ENCODE measurements around the gene CFAP97D1.
"Not testable (repeated sequence)": the region's sequence is repeated elsewhere in the genome, so short reads cannot be mapped to it uniquely, and the experiment has no call there.

The CFAP97D1 gene

GRCh38 chr17:43768943-43769342 is 11.3 kb upstream of the CFAP97D1 start:
- no peak for DNase-seq

DNA sequence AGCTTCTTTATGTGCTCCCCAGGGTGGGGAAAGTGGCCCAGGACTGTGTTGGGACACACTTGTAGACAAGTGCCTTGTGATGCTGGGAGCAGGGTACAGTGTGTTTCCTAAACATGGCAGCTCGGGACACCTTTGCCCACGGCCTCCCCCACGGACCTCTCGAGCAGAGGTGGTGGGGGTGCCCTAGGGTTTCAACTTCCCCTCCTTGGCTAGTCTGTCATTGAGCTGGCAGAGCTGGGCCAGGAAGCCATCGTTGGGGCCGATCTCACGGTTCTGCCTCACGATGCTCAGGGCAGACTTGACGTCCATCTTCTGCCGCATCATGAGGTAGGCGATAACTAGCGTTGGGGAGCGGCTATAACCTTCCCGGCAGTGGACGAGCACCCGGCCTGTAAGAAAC is 10.8 kb upstream of the CFAP97D1 start:
- no peak for DNase-seq

DNA sequence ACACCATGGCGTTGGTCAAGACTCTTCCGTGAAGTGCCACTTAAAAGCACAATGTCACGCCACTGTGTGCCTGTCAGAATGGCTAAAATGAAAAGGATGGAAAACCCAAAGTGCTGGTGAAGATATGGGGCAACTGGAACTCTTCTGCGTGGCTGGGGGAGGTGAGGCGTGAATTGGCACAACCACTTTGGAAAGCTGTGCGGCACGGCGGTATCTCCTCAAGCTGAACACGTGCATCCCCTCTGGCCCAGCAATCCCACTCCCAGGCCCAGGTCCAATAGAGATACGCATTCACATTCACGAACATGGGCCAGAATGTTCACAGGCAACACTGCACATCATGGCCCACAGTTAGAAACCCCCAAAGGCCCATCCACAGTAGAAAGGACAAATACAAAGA is 10.4 kb upstream of the CFAP97D1 start:
- DNase-seq = no peak

DNA sequence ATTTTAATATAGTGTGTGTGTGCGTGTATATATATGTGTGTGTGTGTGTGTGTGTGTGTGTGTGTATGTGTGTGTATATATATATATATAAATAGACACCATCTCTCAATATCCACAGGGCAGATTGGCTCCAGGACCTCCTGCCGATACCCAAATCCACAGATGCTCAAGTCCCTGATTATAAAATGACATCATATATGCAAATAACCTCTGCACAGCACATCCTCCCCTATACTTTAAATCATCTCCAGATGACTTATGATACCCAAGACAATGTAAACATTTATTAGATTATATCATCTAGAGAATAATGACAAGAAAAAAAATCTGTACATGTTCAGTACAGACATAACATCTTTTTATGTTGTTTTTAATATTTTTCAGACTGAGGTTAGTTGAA is 9.3 kb upstream of the CFAP97D1 start:
- no peak for DNase-seq

DNA sequence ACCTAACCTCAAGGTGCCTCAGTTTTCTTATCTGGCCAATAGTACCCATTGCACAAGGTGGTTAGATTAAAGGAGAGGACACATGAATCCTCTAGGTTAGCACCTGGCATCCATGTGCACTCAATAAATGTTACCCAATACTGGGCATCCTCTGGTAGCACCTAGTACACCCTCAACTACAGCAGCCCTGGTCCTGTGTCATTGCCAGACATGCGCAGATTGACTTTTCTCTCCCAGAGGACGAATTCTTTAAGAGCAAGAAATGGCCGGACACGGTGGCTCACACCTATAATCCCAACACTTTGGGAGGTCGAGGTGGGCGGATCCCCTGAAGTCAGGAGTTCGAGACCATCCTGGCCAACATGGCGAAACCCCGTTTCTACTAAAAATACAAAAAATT is 8.8 kb upstream of the CFAP97D1 start:
- no peak for DNase-seq

GRCh38 chr17:43772877-43773648 is 7.2 kb upstream of the CFAP97D1 start:
- no peak for DNase-seq

DNA sequence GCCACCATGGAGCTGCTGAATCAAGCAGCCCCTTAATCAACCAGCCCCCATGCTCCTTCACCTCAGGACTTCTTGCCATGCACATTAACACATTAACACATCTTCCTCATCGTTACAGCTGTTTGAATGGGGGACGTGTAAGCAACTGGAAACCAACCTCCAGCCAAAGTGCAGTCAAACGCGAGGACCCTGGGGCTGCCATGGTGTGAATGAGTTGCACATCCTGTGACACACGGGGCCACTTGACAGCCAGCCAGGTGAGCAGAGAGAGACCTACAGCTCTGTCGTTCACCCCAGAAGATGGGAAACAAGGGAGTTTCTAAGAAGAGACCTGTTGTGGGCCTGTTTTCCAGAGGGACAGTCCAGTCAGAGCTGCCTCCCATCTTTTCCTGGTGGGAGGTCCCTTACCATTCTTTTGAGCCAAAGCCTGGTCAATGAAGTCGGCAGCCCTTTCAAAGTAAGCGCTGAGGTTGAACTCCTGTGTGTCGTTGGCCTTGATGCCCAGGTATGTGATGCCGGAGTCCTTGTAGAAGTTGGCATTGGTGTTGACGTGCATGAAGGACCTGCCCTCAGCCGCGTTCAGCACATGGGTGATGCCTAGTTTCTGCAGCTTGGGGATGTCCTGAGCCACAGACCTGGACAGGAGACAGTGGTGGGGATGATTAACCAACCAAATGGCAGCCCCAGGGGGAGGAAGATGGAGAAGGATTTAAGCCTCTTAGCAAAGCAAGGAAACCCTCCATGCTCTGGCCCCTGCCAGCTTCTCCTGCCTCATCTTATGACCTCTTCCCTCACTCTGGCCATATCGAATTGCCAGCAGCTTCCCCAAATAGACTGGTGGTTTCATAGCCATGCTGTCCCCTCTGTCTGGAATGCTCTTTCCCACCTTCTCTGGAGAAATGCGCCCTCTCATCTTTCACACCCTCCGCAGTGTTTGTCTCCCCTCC is 5.7 kb upstream of the CFAP97D1 start:
- DNase-seq = no peak

GRCh38 chr17:43778337-43779144 is 1.7 kb upstream of the CFAP97D1 start, which contains the start of gene DUSP3:
Gene DUSP3, minus strand, starts transcription at chr17:43778977. Its CDS starts 53 bp downstream, at chr17:43778924.
- DNase-seq = peak; percentile 78

GRCh38 chr17:43779145-43780125 is 800 bp upstream of the CFAP97D1 start:
- DNase-seq = no peak

DNA sequence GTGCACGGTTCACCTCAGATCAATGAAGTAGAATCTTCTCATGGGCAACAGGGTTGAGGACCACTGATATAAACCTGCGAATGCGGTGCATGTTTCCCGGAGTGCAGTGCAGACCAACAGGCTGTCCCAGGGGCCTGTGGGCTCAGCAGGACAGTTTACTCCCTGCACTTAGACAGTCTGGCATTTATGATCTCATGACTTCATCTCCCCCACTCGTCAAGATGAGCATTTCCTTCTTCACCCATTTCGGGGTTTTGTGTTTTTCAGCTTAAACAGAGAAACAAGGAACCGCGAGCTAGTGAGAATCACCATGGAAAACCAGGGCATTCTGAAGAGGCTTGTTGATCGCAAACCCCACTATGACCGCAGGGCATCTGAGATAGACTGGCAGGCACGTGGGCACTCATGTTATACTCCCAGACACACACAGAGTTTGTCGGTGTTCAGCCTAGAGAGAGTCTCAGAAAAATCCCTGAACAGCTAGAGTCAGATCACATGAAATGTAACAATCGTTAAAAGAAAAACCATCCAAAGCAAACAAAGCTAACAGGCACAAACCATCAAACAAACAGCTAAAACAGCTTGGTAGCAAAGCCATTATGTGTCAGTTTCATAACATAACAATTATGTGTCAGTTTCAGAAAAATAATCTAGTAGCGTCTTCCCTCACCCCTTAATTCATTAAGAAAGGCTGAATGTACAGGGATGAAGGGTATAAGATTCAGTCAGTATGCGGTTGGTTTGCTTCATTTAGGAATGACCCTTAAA is 2.9 kb downstream of the CFAP97D1 start:
- DNase-seq = no peak

- no peak for DNase-seq
These were observed 3.8 kb downstream of the CFAP97D1 start for GRCh38 chr17:43784068-43784467.

- peak; percentile 16 for DNase-seq
These were observed 4.4 kb downstream of the CFAP97D1 start for GRCh38 chr17:43784628-43785101.

DNA sequence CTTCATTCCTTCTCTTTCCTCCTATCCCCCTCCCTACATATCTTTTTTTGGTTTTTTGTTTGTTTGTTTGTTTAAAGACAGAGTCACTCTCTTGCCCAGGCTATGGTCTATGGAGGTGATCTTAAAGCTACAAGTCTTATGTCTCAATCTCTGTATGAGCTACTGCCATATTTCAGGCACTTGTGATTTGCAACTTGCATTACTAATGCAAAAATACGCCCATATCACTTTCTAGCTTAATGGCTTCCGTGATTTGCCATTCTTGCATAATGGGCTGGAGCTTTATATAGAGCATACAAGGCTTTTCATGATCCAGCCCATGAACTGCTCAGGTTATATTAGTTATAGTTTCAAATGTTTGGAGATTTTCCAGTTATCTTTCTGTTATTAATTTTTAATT is 7.5 kb downstream of the CFAP97D1 start:
- DNase-seq = no peak

DNA sequence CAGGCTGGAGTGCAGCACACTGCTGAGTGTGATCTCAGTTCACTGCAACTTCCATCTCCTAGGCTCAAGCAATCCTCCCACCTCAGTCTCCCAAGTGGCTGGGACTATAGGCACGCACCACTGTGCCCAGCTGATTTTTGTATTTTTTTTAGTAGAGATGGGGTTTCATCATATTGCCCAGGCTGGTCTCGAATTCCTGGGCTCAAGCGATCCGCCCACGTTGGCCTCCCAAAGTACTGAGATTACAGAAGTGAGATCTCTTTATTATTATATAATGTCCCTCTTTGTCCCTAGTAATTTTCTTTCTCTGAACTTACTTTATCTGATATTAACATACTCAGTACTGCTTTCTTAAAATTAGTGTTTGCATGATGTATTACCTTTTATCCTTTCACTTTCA is 8.3 kb downstream of the CFAP97D1 start:
- no peak for DNase-seq

- no peak for DNase-seq
These were observed 9.2 kb downstream of the CFAP97D1 start for GRCh38 chr17:43789482-43789881.

- no peak for DNase-seq
These were observed 10.2 kb downstream of the CFAP97D1 start for GRCh38 chr17:43790311-43790940.

DNA sequence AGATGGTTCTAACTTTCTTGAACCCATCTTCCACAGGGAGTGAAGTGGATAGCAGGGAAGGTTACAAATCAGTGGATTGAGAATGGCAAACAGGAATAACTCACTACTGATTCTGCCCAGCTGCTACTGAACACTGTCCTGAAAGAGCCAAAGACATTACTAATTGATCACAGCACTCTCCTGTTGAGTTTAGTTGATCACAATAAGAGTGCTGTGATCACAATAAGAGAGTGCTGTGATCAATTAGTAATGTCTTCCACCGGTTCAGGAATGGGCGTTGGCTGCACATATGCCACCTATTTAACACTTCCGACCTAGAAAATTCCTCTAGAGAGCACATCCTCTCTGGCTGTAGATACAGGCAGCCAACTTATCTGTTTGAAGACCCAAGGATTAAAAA is 11.4 kb downstream of the CFAP97D1 start:
- DNase-seq = peak; percentile 21

DNA sequence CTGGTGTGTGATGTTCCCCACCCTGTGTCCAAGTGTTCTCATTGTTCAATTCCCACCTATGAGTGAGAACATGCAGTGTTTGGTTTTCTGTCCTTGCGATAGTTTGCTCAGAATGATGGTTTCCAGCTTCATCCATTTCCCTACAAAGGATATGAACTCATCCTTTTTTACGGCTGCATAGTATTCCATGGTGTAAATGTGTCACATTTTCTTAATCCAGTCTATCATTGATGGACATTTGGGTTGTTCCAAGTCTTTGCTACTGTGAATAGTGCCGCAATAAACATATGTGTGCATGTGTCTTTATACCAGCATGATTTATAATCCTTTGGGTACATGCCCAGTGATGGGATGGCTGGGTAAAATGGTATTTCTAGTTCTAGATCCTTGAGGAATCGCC is 12.4 kb downstream of the CFAP97D1 start:
- not testable (repeated sequence) for DNase-seq

- not testable (repeated sequence) for DNase-seq
These were observed 17.8 kb downstream of the CFAP97D1 start for GRCh38 chr17:43798024-43798423.

GRCh38 chr17:43799047-43799446 is 18.8 kb downstream of the CFAP97D1 start:
- no peak for DNase-seq
